DMS 273 treated with DMSO at 0.1 percent for 48 hours (cell line): ENCODE data around the gene PATJ.
A peak's percentile ranks its signal among the peaks of the same experiment; 100 is the strongest.
"Not testable (repeated sequence)": the region's sequence is repeated elsewhere in the genome, so short reads cannot be mapped to it uniquely, and the experiment has no call there.

ENCODE experiments used
- DNase-seq: peaks from one replicate; lab custom pipeline; 2025; lab: John Stamatoyannopoulos, UW

PATJ gene

GRCh38 chr1:62178372-62178771, 436.1 kb downstream of the PATJ start:
- DNase-seq, result peak; percentile 97

- DNase-seq, result peak; percentile 37
These were observed 437.8 kb downstream of the PATJ start for GRCh38 chr1:62180054-62180453.

GRCh38 chr1:62180639-62181038, 438.4 kb downstream of the PATJ start:
- DNase-seq, result peak; percentile 42

GRCh38 chr1:62181532-62181931, 439.3 kb downstream of the PATJ start:
- no peak for DNase-seq

- peak; percentile 62 for DNase-seq
These were observed 439.9 kb downstream of the PATJ start for GRCh38 chr1:62182157-62182556.

- DNase-seq, result peak; percentile 92
These were observed 441.1 kb downstream of the PATJ start for GRCh38 chr1:62183164-62184020.

- no peak for DNase-seq
These were observed 442.1 kb downstream of the PATJ start for GRCh38 chr1:62184336-62184735.

- DNase-seq, result not testable (repeated sequence)
These were observed 443.0 kb downstream of the PATJ start for GRCh38 chr1:62185233-62185632.

- DNase-seq, result no peak
These were observed 443.4 kb downstream of the PATJ start for GRCh38 chr1:62185677-62186076.

- DNase-seq, result no peak
These were observed 445.3 kb downstream of the PATJ start for GRCh38 chr1:62187548-62187947.

- no peak for DNase-seq
These were observed 445.8 kb downstream of the PATJ start for GRCh38 chr1:62188111-62188510.

GRCh38 chr1:62194651-62195544, 452.6 kb downstream of the PATJ start, which contains the start of gene L1TD1:
TSS of gene L1TD1 (plus strand) at chr1:62194849. CDS start at chr1:62206629, 11,780 bp downstream.
- no peak for DNase-seq

GRCh38 chr1:62196086-62196690, 453.9 kb downstream of the PATJ start:
- DNase-seq, result no peak

- DNase-seq, result no peak
These were observed 455.9 kb downstream of the PATJ start for GRCh38 chr1:62198069-62198780.

- DNase-seq, result no peak
These were observed 456.5 kb downstream of the PATJ start for GRCh38 chr1:62198781-62199125.

- DNase-seq, result no peak
These were observed 464.9 kb downstream of the PATJ start for GRCh38 chr1:62207187-62207586.

- DNase-seq, result no peak
These were observed 465.8 kb downstream of the PATJ start for GRCh38 chr1:62208087-62208486.

GRCh38 chr1:62208970-62209369, 466.7 kb downstream of the PATJ start:
- no peak for DNase-seq

- DNase-seq, result peak; percentile 27
These were observed 467.8 kb downstream of the PATJ start for GRCh38 chr1:62209931-62210595.

GRCh38 chr1:62210960-62211359, 468.7 kb downstream of the PATJ start:
- DNase-seq, result no peak

GRCh38 chr1:62212411-62212810, 470.1 kb downstream of the PATJ start:
- DNase-seq, result no peak
